NT2/D1 (cell line): ENCODE data around the gene LRR1.

ENCODE experiments used
- SUZ12 ChIP-seq: IDR thresholded peaks from 2 replicates; pipeline ENCODE4 v1.6.1; 2011; ENCODE audit not compliant: insufficient read length, insufficient read depth; ENCODE audit errors: extremely low read depth
- YY1 ChIP-seq: IDR thresholded peaks from 2 replicates; pipeline ENCODE4 v1.6.1; 2011; ENCODE audit not compliant: insufficient read length, insufficient read depth
- ZNF274 ChIP-seq: IDR thresholded peaks from 2 replicates; pipeline ENCODE4 v1.6.1; 2011; ENCODE audit warnings: mild to moderate bottlenecking, low read depth, low read length

GRCh38 chr14:49642163-49642562 is 43.4 kb downstream of the LRR1 start:
- TF ChIP-seq SUZ12 (no peak), ZNF274 (no peak), YY1 (no peak)
